Sigmoid colon (tissue), 7 donors: ENCODE data around the gene AKR1C2. TPM values are rescaled to one million over a fixed set of nuclear protein-coding genes. Genes with fewer than 3 reads are reported as not detected.

Experiments
- DNase-seq: peaks from one replicate; pipeline ENCODE4 v3.0.0-alpha.2; 2019
- H3K27ac ChIP-seq, 4 donors: fragments of 200-600 bp; sonication (generic); one replicate each; pipeline ENCODE4 v1.5.1; 2016 to 2019; ENCODE audit warnings: mild to moderate bottlenecking in 1 of 4
- H3K27me3 ChIP-seq, 3 donors: fragments of 200-600 bp; sonication (generic); one replicate each; pipeline ENCODE4 v1.5.1; 2019; ENCODE audit warnings: mild to moderate bottlenecking in 1 of 3
- H3K36me3 ChIP-seq, 4 donors: fragments of 200-600 bp; sonication (generic); one replicate each; pipeline ENCODE4 v1.5.1; 2016 to 2019
- H3K4me1 ChIP-seq, 4 donors: fragments of 200-600 bp; sonication (generic); one replicate each; pipeline ENCODE4 v1.5.1; 2017 to 2019
- H3K4me3 ChIP-seq, 4 donors: fragments of 200-600 bp; sonication (generic); one replicate each; pipeline ENCODE4 v1.5.1; 2017 to 2019; ENCODE audit warnings: mild to moderate bottlenecking in 2 of 4, moderate library complexity in 1 of 4
- H3K9me3 ChIP-seq, 4 donors: fragments of 200-600 bp in 3 of 4; sonication (generic) in 3 of 4; one replicate each; pipeline versions ENCODE4 v1.5.1 to v1.6.1; 2013 to 2019
- EP300 ChIP-seq, 4 donors: sonication (generic); formaldehyde crosslinking; IDR thresholded peaks; one replicate each; pipeline ENCODE4 v1.6.1; 2017; ENCODE audit warnings: antibody characterized with exemption in 4 of 4
- POLR2A ChIP-seq, 2 donors: fragments of 450-650 bp; IDR thresholded peaks; one replicate each; pipeline ENCODE4 v1.6.1; 2016; ENCODE audit warnings: antibody characterized with exemption in 2 of 2, mild to moderate bottlenecking in 2 of 2, moderate library complexity in 2 of 2
- POLR2AphosphoS5 ChIP-seq, 4 donors: sonication (generic); formaldehyde crosslinking; IDR thresholded peaks; one replicate each; pipeline ENCODE4 v1.6.1; 2017; ENCODE audit warnings: antibody characterized with exemption in 4 of 4
- WGBS, 2 donors: extraction: QIAGEN DNeasy Blood & Tissue Kit; methylation state at CpG; one replicate each; pipeline ENCODE4 v1.1.7; 2013; 5-methylcytosine and 5-hydroxymethylcytosine counted together
- intact Hi-C: fragments of 100-400 bp; cut with DNase I; formaldehyde crosslinking; loops from one replicate; pipeline ENCODE4 v1.15.1; 2023
- polyA plus RNA-seq, 3 donors: library from polyadenylated mRNA; stranded (reverse); fragments of 200-250 nt; gene quantifications; one replicate each; pipeline ENCODE4 v1.2.3, GENCODE V29; 2013
- total RNA-seq, 4 donors: library from RNA; depleted of rRNA; stranded (reverse); fragments of >200 nt; gene quantifications; one replicate each; pipeline ENCODE4 v1.1.0, GENCODE V29; 2016
- TF ChIP-seq, protein P1 (sequence below), 4 experiments: fragments of 450-650 bp in 3 of 4; fragments of 200-600 bp in 1 of 4; IDR thresholded peaks; one replicate each; pipeline ENCODE4 v1.5.1; 2016 to 2019; ENCODE audit warnings: antibody characterized with exemption in 4 of 4, mild to moderate bottlenecking in 3 of 4, moderate library complexity in 2 of 4
- donor health status: healthy with polysubstance abuse.
- donor health status: Bipolar disorder and iron deficiency.
- donor health status: healthy.

Gene AKR1C2
- total and polyA plus RNA-seq, 7 donors: 3.5 to 101 (median 13.0) TPM

DNA sequence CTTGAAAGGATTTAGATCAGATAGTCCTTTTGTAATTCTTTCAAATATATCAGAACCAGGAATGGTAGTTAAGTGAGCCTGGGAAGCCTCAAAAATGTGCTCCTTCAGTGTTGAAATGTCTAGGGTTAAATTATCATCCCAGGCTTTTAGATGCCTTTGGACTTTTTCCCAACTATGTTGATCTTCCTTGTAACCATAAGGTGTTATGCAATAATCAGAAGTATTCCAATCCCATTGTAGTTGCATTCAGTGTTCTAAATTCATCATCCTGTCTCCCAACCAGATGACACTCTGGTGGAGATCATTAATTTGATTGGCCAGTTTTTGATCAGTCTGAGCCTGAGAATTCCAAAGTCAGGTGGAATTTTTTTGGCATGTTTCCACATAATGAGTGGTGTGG, 35.1 kb upstream of the AKR1C2 start:
- Histone ChIP-seq H3K36me3 (no peaks in the 10 kb centered on the region), H3K4me1 (peaks cover 0 to 13% (median 4%) of the 10 kb centered on the region in 4 donors), H3K9me3 (peaks cover 0 to 7% (median 2%) of the 10 kb centered on the region in 4 donors), H3K4me3 (no peak overlapping the region), H3K27ac (no peak overlapping the region), H3K27me3 (no peaks in the 10 kb centered on the region)
- no peak for DNase-seq
- no peak for TF ChIP-seq POLR2AphosphoS5 (IDR thresholded peaks at IDR 0.05)
- TF ChIP-seq, protein P1, sequence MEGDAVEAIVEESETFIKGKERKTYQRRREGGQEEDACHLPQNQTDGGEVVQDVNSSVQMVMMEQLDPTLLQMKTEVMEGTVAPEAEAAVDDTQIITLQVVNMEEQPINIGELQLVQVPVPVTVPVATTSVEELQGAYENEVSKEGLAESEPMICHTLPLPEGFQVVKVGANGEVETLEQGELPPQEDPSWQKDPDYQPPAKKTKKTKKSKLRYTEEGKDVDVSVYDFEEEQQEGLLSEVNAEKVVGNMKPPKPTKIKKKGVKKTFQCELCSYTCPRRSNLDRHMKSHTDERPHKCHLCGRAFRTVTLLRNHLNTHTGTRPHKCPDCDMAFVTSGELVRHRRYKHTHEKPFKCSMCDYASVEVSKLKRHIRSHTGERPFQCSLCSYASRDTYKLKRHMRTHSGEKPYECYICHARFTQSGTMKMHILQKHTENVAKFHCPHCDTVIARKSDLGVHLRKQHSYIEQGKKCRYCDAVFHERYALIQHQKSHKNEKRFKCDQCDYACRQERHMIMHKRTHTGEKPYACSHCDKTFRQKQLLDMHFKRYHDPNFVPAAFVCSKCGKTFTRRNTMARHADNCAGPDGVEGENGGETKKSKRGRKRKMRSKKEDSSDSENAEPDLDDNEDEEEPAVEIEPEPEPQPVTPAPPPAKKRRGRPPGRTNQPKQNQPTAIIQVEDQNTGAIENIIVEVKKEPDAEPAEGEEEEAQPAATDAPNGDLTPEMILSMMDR (IDR thresholded peaks at IDR 0.05): no peak
- no peak for TF ChIP-seq POLR2A (IDR thresholded peaks at IDR 0.05)
- no peak for TF ChIP-seq EP300 (IDR thresholded peaks at IDR 0.05)
- intact Hi-C loops: no loop called here

DNA sequence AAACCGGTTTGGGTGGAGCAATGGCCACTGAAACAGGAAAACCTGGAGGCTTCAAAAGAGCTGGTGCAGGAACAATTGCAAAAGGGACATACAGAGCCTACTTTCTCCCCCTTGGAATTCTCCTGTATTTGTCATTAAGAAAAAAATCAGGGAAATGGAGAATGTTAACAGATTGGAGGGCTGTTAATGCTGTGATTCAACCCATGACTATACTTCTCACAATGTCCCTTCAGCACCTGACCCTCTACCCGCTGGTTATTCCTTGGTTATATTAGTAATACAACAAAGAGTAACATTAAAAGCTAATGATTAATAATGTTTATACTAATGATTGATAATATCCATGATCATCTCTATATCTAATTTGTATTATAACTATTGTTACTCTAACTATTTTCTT, 34.4 kb upstream of the AKR1C2 start:
- intact Hi-C loops: no loop called here
- Histone ChIP-seq H3K27ac (no peak overlapping the region), H3K27me3 (no peaks in the 10 kb centered on the region), H3K36me3 (no peaks in the 10 kb centered on the region), H3K4me3 (no peak overlapping the region), H3K4me1 (peaks cover 0 to 13% (median 4%) of the 10 kb centered on the region in 4 donors), H3K9me3 (peaks cover 0 to 7% (median 2%) of the 10 kb centered on the region in 4 donors)
- 49 to 69% methylated on average over 2 of the region's 2 CpGs for WGBS, 2 donors
- no peak for DNase-seq
- TF ChIP-seq POLR2A (IDR thresholded peaks at IDR 0.05): no peak
- no peak for TF ChIP-seq EP300 (IDR thresholded peaks at IDR 0.05)
- TF ChIP-seq, protein P1 (IDR thresholded peaks at IDR 0.05): no peak
- no peak for TF ChIP-seq POLR2AphosphoS5 (IDR thresholded peaks at IDR 0.05)

DNA sequence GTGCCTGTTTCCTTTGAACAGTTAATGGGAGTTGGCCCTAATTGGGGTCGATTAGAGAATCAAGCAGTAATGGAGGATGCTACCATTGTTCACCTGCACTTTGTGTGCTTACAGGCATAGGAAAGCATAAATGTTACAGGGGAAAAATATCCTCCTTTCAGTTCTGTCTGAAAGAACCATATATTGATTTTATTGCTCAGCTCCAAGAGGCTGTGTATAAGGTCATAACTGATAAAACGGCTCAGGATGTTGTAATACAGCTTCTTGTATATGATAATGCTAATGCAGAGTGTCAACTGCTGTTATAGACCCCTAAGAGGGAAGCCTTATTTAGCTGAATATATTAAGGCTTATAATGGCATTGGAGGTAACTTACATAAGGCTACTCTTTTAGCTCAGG, 32.9 kb upstream of the AKR1C2 start:
- Histone ChIP-seq H3K27me3 (no peaks in the 10 kb centered on the region), H3K36me3 (no peaks in the 10 kb centered on the region), H3K4me1 (peaks cover 0 to 11% (median 4%) of the 10 kb centered on the region in 4 donors), H3K27ac (no peak overlapping the region), H3K4me3 (no peak overlapping the region), H3K9me3 (peaks cover 0 to 7% (median 2%) of the 10 kb centered on the region in 4 donors)
- 10 to 52% methylated on average over 2 of the region's 2 CpGs for WGBS, 2 donors
- TF ChIP-seq EP300 (IDR thresholded peaks at IDR 0.05) (no peak), POLR2A (IDR thresholded peaks at IDR 0.05) (no peak), POLR2AphosphoS5 (IDR thresholded peaks at IDR 0.05) (no peak)
- TF ChIP-seq, protein P1 (IDR thresholded peaks at IDR 0.05): no peak
- no peak for DNase-seq
- intact Hi-C loops: no loop called here

DNA sequence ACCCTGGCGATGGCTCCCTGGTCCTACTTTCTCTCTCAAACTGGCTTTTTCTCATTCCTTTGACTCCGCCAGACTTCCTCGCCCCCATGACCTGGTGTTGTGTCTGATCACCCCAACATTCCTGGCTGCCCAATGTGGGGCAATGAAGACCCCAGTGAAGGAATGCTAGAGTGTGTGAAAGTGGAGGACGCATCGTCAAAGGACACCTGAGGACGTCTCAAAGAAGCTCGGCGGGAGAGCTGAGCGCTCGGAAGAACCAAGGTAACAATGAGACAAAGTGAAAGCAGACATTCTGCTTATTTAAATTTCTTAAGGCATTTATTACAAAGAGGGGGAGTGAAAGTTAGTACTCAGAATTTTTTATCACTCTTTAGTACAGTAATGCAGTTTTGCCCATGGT, 31.7 kb upstream of the AKR1C2 start:
- Histone ChIP-seq H3K27me3 (no peaks in the 10 kb centered on the region), H3K27ac (no peak overlapping the region), H3K4me1 (no peaks in the 10 kb centered on the region), H3K36me3 (no peaks in the 10 kb centered on the region), H3K9me3 (peaks cover 0 to 8% (median 5%) of the 10 kb centered on the region in 4 donors), H3K4me3 (no peak overlapping the region)
- 92 to 95% methylated on average over 10 of the region's 10 CpGs for WGBS, 2 donors
- TF ChIP-seq EP300 (IDR thresholded peaks at IDR 0.05) (no peak), POLR2AphosphoS5 (IDR thresholded peaks at IDR 0.05) (no peak), POLR2A (IDR thresholded peaks at IDR 0.05) (no peak)
- TF ChIP-seq, protein P1 (IDR thresholded peaks at IDR 0.05): no peak
- DNase-seq: no peak
- intact Hi-C loops: no loop called here

DNA sequence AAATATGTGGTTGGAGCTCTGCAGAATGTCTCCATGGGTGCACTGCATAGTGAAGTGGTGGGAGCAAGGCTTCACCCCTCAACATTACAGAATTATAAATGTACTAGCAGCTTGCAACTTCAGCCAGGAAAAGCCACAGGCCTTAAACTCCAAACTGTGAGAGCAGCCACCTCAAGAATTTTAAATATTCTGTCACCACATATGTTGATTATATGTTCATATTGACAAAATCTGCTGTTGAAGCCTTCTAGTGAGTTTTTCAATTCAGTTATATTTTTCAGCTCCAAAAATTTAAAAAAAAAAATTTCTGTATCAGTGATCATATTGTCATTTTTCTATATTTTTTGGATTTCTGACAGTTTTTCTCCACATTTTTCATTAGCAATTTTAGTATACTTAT, 30.9 kb upstream of the AKR1C2 start:
- no peaks in the 10 kb centered on the region for H3K27me3 ChIP-seq
- H3K27ac ChIP-seq: no peak overlapping the region
- TF ChIP-seq POLR2AphosphoS5 (IDR thresholded peaks at IDR 0.05): no peak
- TF ChIP-seq, protein P1 (IDR thresholded peaks at IDR 0.05): no peak
- peaks cover 0 to 9% (median 7%) of the 10 kb centered on the region in 4 donors for H3K9me3 ChIP-seq
- no peaks in the 10 kb centered on the region for H3K4me1 ChIP-seq
- H3K36me3 ChIP-seq: no peaks in the 10 kb centered on the region
- no peak for DNase-seq
- no peak overlapping the region for H3K4me3 ChIP-seq
- intact Hi-C loops: no loop called here
